Measurements from ENCODE around the gene FAHD1.

Gene FAHD1

DNA sequence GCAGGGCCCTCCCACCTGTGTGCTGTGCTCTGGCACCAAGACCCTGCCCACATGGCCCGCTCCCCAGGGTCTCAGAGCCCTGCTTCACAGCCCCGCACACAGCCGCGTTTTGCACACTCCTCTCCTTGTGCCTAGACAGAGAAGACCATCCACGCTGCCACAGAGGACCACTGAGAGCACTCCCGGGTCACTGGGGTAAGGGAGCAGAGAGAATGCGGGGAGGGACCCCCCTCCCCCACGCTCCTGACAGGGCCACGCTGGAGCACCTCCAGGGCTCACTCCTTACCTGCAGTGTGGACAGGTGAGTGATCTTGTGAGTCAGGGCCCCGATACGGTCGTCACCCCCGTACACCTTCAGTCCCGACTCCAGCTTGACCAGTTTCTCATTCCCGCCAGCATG is 7.4 kb upstream of the FAHD1 start:
- peaks cover 15% of the 10 kb centered on the region for H3K4me1 Mint-ChIP-seq
- DNase-seq (ENCODE audit: low spot score in 2 of 2) (no peak), ATAC-seq (no peak)
- H3K27ac Mint-ChIP-seq, result peak overlapping the region; percentile 58
- H3K36me3 Mint-ChIP-seq, result peaks cover 28% of the 10 kb centered on the region
- no peaks in the 10 kb centered on the region for H3K9me3 Mint-ChIP-seq
- no peak overlapping the region for H3K4me3 Mint-ChIP-seq

DNA sequence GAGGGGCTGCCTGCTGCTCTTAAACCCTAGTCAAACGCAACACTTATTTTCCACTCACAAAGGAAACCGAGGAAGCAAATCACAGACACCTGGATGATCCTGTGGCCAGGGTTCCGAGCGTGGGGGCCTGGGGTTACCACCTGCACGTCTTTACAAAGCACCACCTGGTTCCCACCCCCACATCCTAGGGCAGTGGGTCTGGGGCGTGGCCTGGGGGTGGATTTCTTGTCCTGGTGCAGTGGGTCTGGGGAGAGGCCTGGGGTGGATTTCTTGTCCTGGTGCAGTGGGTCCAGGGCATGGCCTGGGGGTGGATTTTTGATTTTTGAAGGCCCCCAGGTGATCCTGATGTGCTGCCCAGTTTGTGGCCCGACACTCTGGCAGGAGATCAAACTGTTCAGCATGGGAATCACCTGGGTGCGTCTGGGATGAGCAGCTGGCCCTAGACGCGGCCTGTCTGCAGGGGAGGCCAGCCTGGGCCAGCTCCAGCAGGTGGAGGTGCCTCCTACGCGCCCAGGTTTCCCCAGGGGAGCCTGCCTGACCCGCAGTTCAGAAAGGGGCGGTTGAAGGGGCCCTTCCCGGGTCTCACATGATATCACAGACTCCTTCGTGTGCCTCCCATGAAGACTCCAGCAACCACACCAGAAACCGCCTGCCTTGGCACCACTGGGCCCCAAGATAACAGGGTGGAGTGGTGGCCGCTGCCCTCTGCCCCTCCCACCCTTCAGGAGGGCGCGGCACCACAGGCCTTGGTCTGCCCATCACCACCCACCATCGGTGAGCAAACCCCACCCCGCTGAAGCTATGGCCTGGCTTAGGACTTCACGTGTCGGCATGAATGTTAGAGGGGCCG is 6.7 kb upstream of the FAHD1 start:
- peaks cover 21% of the 10 kb centered on the region for H3K36me3 Mint-ChIP-seq
- H3K27ac Mint-ChIP-seq, result peak overlapping the region; percentile 58
- H3K4me1 Mint-ChIP-seq, result peaks cover 19% of the 10 kb centered on the region
- no peaks in the 10 kb centered on the region for H3K9me3 Mint-ChIP-seq
- ATAC-seq (no peak), DNase-seq (ENCODE audit: low spot score in 2 of 2) (no peak)
- no peak overlapping the region for H3K4me3 Mint-ChIP-seq

DNA sequence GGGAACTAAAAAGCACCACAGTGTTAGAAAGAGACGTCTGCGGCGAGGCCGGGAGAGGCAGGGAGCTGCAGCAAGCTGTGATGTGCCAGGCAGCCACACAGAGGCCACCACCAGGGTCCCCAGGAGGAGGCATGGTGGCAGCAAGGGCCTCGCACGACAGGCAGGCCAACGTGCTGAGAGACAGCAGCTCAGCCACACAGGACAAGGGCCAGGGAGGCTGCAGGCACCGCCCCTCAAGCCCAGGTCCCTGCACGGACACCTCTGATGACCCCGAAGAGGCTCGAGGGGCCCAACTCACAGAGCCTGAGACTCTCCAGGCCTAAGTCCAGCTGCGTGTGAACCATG is 6.1 kb upstream of the FAHD1 start:
- DNase-seq (ENCODE audit: low spot score in 2 of 2), result no peak
- H3K4me1 Mint-ChIP-seq, result peaks cover 19% of the 10 kb centered on the region
- no peak overlapping the region for H3K27ac Mint-ChIP-seq
- H3K4me3 Mint-ChIP-seq, result no peak overlapping the region
- peaks cover 15% of the 10 kb centered on the region for H3K36me3 Mint-ChIP-seq
- no peak for ATAC-seq
- no peaks in the 10 kb centered on the region for H3K9me3 Mint-ChIP-seq

DNA sequence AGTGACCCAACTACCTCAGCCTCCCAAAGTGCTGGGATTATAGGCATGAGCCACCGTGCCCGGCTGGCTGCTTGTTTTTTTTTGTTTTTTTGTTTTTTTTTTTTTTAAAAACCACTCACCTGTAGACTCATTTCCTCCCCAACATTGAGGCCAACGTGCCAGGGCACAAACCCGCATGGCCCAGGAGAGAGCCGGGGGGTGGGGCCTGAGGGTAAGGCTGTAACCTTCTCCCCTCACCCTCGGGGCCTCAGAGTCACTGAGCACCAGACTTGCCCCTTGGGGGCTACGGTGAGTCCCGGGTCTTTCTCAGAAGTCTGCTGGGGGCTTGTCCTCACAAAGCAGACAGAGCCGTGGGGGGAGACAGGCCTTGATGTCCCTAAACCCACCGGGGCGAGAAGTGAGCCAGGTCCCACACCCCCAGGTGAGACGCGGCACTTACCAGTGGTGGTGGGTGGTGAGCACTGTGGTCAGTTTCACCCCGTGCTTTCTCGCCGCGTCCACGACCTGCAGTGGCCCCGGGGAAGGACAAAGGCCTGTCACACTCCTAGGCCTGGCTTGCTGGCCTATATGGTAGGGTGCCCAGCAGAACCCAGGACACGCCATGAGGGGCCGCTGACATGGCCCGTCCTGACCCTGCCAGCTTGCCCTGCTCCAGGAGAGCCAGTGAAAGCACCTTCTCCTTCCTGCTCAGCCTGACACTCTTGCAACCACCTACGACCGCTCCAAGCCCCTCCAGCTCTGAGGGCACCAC is 5.0 kb upstream of the FAHD1 start:
- Mint-ChIP-seq H3K4me1 (peaks cover 19% of the 10 kb centered on the region), H3K27ac (no peak overlapping the region), H3K9me3 (no peaks in the 10 kb centered on the region), H3K4me3 (no peak overlapping the region), H3K36me3 (peaks cover 15% of the 10 kb centered on the region)
- DNase-seq (ENCODE audit: low spot score in 2 of 2) (no peak), ATAC-seq (no peak)

DNA sequence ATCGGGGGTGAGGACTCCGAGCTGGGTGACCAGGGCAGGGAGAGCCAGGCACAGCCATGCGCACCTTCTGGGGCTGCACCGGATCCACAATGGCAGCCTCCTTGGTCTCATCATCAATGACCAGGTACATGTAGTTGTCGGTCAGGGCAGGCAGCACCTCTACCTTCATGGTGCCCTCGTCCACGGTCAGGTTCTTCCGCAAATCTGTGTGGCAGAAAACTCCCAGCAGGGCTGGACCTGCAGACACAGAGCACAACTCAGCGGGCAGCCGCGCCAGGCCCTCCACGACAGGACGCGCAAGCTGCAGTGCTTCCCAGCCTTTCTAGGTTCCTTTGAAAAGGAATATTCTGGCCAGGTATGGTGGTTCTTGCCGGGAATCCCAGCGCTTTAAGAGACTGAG is 4.2 kb upstream of the FAHD1 start:
- Mint-ChIP-seq H3K36me3 (peaks cover 22% of the 10 kb centered on the region), H3K27ac (no peak overlapping the region), H3K9me3 (no peaks in the 10 kb centered on the region), H3K4me1 (peaks cover 19% of the 10 kb centered on the region), H3K4me3 (no peak overlapping the region)
- ATAC-seq (no peak), DNase-seq (ENCODE audit: low spot score in 2 of 2) (no peak)

DNA sequence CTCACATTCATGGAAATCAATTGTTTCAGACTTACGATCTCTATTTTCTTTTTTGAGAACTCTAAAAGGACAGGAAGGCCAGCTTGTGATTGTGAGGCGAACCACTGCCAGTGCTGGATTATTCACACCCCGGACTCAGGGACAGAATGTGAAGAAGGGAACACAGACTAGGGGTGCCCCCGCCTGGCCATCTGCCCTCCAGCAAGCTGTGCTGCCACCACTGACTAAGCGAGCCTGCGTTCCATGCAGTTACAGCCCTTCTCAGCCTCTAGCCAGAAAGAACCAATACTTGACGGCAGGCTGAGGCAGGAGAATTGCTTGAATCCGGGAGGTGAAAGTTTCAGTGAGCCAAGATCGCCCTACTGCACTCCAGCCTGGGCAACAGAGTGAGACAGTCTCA is 3.2 kb upstream of the FAHD1 start:
- DNase-seq (ENCODE audit: low spot score in 2 of 2) (no peak), ATAC-seq (no peak)
- Mint-ChIP-seq H3K9me3 (no peaks in the 10 kb centered on the region), H3K27ac (peak overlapping the region; percentile 37), H3K4me1 (peaks cover 21% of the 10 kb centered on the region), H3K36me3 (peaks cover 26% of the 10 kb centered on the region), H3K4me3 (peak overlapping the region; percentile 65)

DNA sequence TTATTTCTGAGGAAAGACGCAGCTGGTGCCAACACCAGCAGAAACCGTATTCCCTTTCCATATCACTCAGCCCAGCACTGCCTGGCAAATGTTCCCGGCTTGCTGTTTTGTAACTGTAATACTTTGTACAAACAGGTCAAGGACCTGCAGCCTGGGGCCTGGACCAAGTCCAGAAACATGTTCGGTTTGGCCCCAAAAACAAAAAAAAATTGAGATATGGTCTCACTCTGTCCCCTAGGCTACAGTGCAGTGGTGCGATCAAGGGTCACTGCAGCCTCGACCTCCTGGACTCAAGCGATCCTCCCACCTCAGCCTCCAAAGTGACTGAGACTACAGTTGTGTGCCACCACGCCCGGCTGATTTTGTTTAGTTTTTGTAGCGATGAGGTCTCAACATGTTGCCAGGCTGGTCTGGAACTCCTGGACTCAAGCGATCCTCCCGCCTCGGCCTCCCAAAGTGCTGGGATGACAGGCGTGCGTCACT is 1.6 kb upstream of the FAHD1 start:
- Mint-ChIP-seq H3K4me1 (peaks cover 27% of the 10 kb centered on the region), H3K9me3 (no peaks in the 10 kb centered on the region), H3K36me3 (peaks cover 27% of the 10 kb centered on the region), H3K27ac (no peak overlapping the region), H3K4me3 (peak overlapping the region; percentile 65)
- DNase-seq (ENCODE audit: low spot score in 2 of 2) (no peak), ATAC-seq (no peak)

DNA sequence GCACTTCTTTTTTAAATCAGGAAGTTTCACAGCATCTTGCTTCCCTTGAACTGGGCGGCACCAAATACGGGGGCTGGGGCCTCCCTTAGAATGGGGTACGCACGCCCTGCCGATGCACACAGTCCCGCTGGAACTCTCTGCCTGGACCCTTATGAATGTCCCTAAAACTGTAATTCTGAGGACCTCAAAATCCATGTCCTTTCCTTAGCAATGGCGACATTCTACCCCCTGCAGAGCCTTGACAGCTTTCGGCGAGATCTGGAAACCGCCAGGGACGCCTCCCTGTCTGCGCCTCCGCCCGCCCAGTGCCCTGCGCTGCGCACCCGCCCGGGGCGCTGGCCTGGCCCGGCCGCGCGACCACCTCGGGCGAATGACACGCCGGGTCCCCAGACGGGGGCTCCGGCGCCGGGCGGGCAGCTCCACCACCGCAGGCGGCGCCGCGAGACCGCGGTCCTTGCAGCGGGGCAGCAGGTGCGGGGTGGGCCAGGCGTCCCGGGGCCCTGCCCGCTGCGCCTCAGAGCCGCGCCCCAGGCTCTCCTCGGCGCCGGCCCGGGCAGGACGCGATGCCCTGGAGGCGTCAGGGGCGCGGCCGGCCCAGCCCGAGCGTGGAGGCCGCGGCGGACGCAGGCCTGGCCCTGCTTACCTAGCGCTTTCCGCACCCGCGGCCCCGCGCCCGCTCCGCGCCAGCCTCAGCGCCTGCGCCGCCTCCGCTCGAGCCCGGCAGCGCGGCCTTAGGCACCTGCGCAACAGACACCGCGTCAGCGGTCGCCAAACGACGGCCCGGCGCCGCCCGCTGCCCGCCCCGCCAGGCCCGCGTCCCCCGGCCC is 929 bp upstream of the FAHD1 start:
- H3K27ac Mint-ChIP-seq, result peak overlapping the region; percentile 93
- DNase-seq (ENCODE audit: low spot score in 2 of 2) (peak in 1 of 2 donors; percentile 59), ATAC-seq (peak; percentile 83)
- peaks cover 27% of the 10 kb centered on the region for H3K4me1 Mint-ChIP-seq
- H3K36me3 Mint-ChIP-seq, result peaks cover 33% of the 10 kb centered on the region
- peak overlapping the region; percentile 90 for H3K4me3 Mint-ChIP-seq
- H3K9me3 Mint-ChIP-seq, result no peaks in the 10 kb centered on the region

DNA sequence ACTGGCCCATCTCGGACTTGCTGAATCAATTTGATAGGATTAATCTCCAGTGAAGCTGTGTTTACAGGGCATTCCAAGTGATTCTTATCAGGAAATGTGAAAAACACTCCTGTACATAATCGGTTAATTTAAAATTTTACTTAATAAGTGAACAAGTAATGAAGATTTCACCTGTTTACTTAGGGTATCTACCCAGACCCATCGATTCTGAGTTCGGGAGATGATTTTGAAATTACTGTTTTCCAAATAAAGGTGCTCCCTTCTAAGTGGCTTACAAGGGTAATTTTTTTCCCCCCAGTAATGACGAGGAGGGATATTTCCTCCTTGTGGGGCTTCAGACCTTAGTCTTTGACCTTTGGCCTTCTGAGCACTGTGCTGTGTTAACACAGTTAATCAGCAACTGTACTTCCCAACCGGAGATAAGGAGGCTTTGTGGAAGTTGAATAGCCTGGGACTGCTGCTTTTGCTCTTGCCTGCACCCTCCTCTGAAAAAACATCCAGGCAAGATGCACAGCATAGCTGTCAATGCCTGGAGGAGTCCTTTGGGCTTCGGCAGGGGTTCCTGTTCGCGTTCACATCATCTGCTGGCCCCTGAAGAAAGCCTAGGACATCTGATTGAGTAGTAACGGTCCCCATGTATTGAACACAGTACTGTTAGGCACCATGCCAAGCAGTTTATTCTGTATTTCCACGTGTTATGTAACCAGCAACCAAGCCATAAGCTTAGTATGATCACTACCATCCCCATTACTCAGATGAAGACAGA is 1.8 kb downstream of the FAHD1 start:
- DNase-seq (ENCODE audit: low spot score in 2 of 2) (no peak), ATAC-seq (no peak)
- peak overlapping the region; percentile 90 for H3K4me3 Mint-ChIP-seq
- H3K9me3 Mint-ChIP-seq, result no peaks in the 10 kb centered on the region
- no peak overlapping the region for H3K27ac Mint-ChIP-seq
- H3K4me1 Mint-ChIP-seq, result peaks cover 25% of the 10 kb centered on the region
- H3K36me3 Mint-ChIP-seq, result peaks cover 30% of the 10 kb centered on the region

DNA sequence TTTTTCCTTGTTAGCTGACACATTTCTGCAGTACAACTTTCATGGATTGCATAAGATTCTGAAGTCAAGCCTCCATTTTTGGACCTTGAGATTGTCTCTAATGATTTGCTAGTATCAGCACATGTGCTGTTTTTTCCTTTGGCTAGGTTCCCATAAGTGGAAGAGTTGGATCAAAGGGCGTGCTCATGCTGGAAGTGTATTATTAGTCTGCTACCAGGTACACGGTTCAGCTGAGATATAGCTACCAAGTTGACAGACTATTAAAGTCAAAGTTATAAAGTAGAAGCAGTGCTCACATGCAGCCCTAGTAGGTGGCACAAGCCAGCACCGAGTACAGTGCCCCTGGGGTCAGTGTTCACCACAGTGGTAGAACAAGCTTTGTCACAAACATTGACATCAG is 3.2 kb downstream of the FAHD1 start:
- Mint-ChIP-seq H3K36me3 (peaks cover 30% of the 10 kb centered on the region), H3K27ac (no peak overlapping the region), H3K4me3 (no peak overlapping the region), H3K9me3 (no peaks in the 10 kb centered on the region), H3K4me1 (peaks cover 14% of the 10 kb centered on the region)
- DNase-seq (ENCODE audit: low spot score in 2 of 2), result no peak
- no peak for ATAC-seq

DNA sequence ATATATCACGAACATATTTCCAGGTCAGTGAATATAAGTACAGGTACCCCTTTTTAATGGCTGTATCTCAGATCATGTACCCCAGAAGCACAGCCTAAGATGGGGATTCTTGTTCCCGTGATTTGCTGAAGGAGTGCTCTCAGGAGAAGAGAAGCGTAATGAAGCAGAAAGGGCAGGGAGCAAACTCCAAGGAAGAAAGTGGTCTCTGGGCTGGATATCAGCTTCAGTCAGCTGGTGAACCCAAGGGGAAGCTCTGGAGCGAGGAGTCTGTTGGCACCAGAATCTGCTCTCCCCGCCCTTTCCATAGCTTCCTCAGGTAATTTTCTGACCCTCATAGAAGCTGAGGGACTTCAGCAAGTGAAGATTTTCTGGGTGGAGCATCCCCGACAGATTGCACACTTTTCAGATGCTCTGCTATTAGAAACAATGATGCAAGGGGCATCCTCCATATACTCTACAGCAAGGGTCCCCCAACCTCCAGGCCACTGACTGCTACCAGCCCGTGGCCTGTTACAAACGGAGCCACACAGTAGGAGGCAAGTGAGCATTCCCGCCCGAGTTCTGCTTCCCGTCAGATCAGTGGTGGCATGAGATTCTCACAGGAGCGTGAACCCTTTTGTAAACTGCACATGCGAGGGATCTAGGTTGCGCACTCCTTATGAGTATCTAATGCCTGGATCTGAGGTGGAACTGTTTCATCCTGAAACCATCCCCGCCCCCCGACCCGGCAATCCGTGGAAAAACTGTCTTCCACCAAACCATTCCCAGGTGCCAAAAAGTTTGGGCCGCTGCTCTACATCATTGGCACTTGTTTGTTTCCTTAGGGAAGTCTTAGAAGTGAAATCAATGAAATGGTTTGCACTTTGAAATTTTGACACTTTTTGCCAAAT is 4.4 kb downstream of the FAHD1 start:
- H3K4me1 Mint-ChIP-seq, result peaks cover 14% of the 10 kb centered on the region
- DNase-seq (ENCODE audit: low spot score in 2 of 2), result no peak
- no peak for ATAC-seq
- no peak overlapping the region for H3K4me3 Mint-ChIP-seq
- H3K36me3 Mint-ChIP-seq, result peaks cover 30% of the 10 kb centered on the region
- no peaks in the 10 kb centered on the region for H3K9me3 Mint-ChIP-seq
- H3K27ac Mint-ChIP-seq, result no peak overlapping the region

DNA sequence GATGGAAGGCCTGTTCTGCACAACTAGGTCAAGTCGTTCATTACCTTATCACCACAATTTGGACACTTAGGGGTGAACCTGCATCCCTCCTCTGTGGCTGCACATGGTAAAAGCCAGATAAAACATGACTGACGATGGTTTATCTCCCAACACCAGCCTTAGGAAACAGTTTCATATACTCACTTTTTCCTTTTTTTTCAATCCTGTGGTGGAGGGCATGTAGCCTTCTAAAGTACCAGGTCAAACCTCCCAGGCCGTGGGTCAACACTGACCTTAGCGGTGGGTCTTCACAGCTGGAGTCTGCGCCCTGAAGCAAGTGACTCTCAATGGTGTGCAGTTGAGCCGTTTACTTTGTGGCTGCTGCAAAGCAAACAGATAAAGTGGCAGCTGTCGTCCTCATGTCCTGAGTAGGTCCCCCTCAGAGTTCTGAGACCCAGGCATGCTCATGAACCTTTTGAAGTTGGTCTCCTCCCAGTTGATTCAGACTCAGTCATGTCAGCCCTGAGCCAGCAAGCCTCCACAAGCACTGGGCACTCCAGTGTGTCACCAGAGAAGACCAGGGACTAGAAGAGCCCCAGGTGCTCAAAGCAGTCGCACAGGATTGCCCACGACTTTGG is 5.9 kb downstream of the FAHD1 start:
- Mint-ChIP-seq H3K36me3 (peaks cover 17% of the 10 kb centered on the region), H3K27ac (no peak overlapping the region), H3K4me1 (peaks cover 6% of the 10 kb centered on the region), H3K4me3 (no peak overlapping the region), H3K9me3 (no peaks in the 10 kb centered on the region)
- ATAC-seq (no peak), DNase-seq (ENCODE audit: low spot score in 2 of 2) (no peak)

DNA sequence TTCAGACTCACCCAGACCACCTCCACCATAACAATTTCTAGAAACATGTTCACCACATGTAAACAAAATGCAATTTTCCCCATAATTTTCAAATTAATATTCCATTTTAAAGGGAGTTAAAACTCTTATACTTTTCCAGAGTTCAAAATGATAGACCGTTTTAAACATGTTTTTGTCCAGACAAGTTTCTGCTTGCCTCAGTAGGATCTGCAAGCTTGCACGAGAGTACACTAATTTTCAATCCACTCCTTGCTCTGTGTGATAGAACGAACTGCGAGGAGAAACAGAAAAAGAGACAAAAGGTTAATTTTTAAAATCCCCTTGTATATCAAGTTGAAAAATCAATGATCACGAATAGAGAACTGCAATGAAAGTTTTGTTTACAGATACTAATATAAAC is 7.1 kb downstream of the FAHD1 start:
- Mint-ChIP-seq H3K4me3 (no peak overlapping the region), H3K9me3 (no peaks in the 10 kb centered on the region), H3K36me3 (peaks cover 18% of the 10 kb centered on the region), H3K27ac (peak overlapping the region; percentile 17), H3K4me1 (peaks cover 5% of the 10 kb centered on the region)
- ATAC-seq (no peak), DNase-seq (ENCODE audit: low spot score in 2 of 2) (no peak)

DNA sequence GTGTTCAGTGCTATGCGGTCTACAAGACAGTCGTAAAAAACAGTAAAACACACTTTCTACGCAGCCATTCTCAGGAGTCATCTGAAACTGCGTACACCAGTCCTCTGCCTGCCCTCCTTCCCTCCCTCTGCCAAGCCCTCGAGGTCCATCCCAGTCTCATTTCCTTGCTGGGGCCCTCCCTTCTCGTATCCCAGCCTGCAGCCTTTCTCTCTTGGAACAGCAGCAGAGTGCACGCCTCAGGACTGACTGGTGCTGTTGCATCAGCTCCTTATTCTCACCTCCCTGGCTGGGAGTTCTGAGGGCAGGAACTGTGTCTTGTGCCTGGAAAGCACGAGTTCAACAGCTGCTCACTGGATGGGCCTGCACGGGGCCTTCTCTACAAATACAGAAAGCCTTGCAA is 12.5 kb downstream of the FAHD1 start:
- H3K4me1 Mint-ChIP-seq, result no peaks in the 10 kb centered on the region
- no peaks in the 10 kb centered on the region for H3K9me3 Mint-ChIP-seq
- no peak overlapping the region for H3K4me3 Mint-ChIP-seq
- DNase-seq (ENCODE audit: low spot score in 2 of 2), result no peak
- no peak for ATAC-seq
- H3K27ac Mint-ChIP-seq, result no peak overlapping the region
- H3K36me3 Mint-ChIP-seq, result peaks cover 5% of the 10 kb centered on the region
